K562 (cell line): ENCODE measurements around the gene UQCRH. TPM values are rescaled to one million over a fixed set of nuclear protein-coding genes. Genes with fewer than 3 reads are reported as not detected.

ENCODE experiments used
- CHD1 ChIP-seq: fragments of 200-600 bp; sonication (generic); IDR thresholded peaks from one replicate; pipeline ENCODE4 v1.6.1; 2012; ENCODE audit warnings: mild to moderate bottlenecking, moderate library complexity, low read length, inconsistent platforms
- HLTF ChIP-seq: fragments of 450-650 bp; IDR thresholded peaks from 2 replicates; pipeline ENCODE4 v1.6.1; 2016
- JUN ChIP-seq, 2 experiments: sonication (generic) in 1 of 2; formaldehyde crosslinking in 1 of 2; IDR thresholded peaks; 2 replicates each; pipeline versions ENCODE4 v1.6.1 to v1.8.0; 2012 to 2022; ENCODE audit warnings: borderline replicate concordance in 2 of 2, mild to moderate bottlenecking in 2 of 2, improper control_type of control experiment in 1 of 2, low read depth in 1 of 2, low read length in 1 of 2, missing genetic modification reagents in 1 of 2
- KLF10 ChIP-seq: fragments of 250-450 bp; sonication (Bioruptor Pico); IDR thresholded peaks from 2 replicates; pipeline ENCODE4 v1.6.1; 2021; ENCODE audit warnings: matching md5 sums
- MTF1 ChIP-seq: fragments of 250-450 bp; sonication (Bioruptor Pico); IDR thresholded peaks from 2 replicates; pipeline ENCODE4 v1.9.0; 2021; ENCODE audit warnings: moderate library complexity, mild to moderate bottlenecking, inconsistent platforms, borderline replicate concordance
- POLR2A ChIP-seq: fragments of 450-650 bp; conservative IDR thresholded peaks from 2 replicates; pipeline ENCODE4 v1.6.1; 2016
- RBM14 ChIP-seq: fragments of 200-400 bp; formaldehyde crosslinking; IDR thresholded peaks from 2 replicates; pipeline ENCODE4 v1.6.1; 2018; ENCODE audit warnings: low read depth, mild to moderate bottlenecking, low read length, moderate library complexity, borderline replicate concordance; ENCODE audit not compliant: insufficient read depth
- SRSF7 ChIP-seq: fragments of 200-400 bp; formaldehyde crosslinking; optimal IDR thresholded peaks from 2 replicates; pipeline ENCODE3; 2017; ENCODE audit warnings: mild to moderate bottlenecking, low read depth, low read length
- TEAD2 ChIP-seq: fragments of 450-650 bp; IDR thresholded peaks from 2 replicates; pipeline ENCODE4 v1.6.1; 2016; ENCODE audit warnings: missing genetic modification characterization, control low read depth, missing compliant biosample characterization
- ZBED1 ChIP-seq: IDR thresholded peaks from 2 replicates; pipeline ENCODE4 v1.6.1; 2014
- polyA plus RNA-seq, 8 experiments: library from polyadenylated mRNA; depleted of rRNA in 4 of 8; stranded (reverse) in 5 of 8; unstranded in 3 of 8; fragments of >200 nt; fragmentation: Nextera tagmentation in 2 of 8; fragmentation: Illumina TruSeq in 1 of 8; extraction: Ambion mirVana in 2 of 8; extraction: Trizol in 1 of 8; gene quantifications; 2 replicates each; pipeline versions ENCODE4 v1.2.1 to v1.2.3, GENCODE V29; 2011 to 2014; ENCODE audit warnings: inconsistent platforms in 1 of 8, missing spikeins in 1 of 8
- total RNA-seq, 7 experiments: library from RNA; depleted of rRNA in 6 of 7; stranded (reverse); fragments of >200 nt in 6 of 7; fragmentation: Illumina TruSeq in 2 of 7; extraction: Trizol in 2 of 7; gene quantifications; 2 replicates each; pipeline versions ENCODE4 v1.2.1 to v1.2.3, GENCODE V29; 2011 to 2021; ENCODE audit warnings: low replicate concordance in 1 of 7
- TF ChIP-seq, protein P1 (sequence below): sonication (generic); formaldehyde crosslinking; IDR thresholded peaks from 2 replicates; pipeline ENCODE4 v1.8.1; 2023; ENCODE audit warnings: mild to moderate bottlenecking, missing genetic modification reagents
- TF ChIP-seq, protein P2 (sequence below): fragments of 200-800 bp; sonication (Bioruptor generic); IDR thresholded peaks from 2 replicates; pipeline ENCODE4 v1.6.1; 2017; ENCODE audit warnings: missing genetic modification characterization, missing compliant biosample characterization
- TF ChIP-seq, protein P3 (sequence below): sonication (generic); formaldehyde crosslinking; IDR thresholded peaks from 2 replicates; pipeline ENCODE4 v1.8.0; 2022; ENCODE audit warnings: mild to moderate bottlenecking, missing genetic modification reagents
- TF ChIP-seq, protein P4 (sequence below): IDR thresholded peaks from 3 replicates; pipeline ENCODE4 v1.6.1; 2011; ENCODE audit warnings: borderline replicate concordance, mild to moderate bottlenecking; ENCODE audit not compliant: insufficient read length, insufficient read depth
- TF ChIP-seq, protein P5 (sequence below): IDR thresholded peaks from 2 replicates; pipeline ENCODE4 v1.6.1; 2016; ENCODE audit warnings: missing genetic modification characterization, missing compliant biosample characterization
- TF ChIP-seq, protein P6 (sequence below): sonication (generic); formaldehyde crosslinking; IDR thresholded peaks from 2 replicates; pipeline ENCODE4 v1.8.0; 2022; ENCODE audit warnings: missing genetic modification reagents, mild to moderate bottlenecking, borderline replicate concordance
- TF ChIP-seq, protein P7 (sequence below): fragments of 250-450 bp; sonication (Bioruptor Pico); IDR thresholded peaks from 2 replicates; pipeline ENCODE4 v1.8.0; 2021; ENCODE audit warnings: moderate library complexity, mild to moderate bottlenecking, inconsistent platforms

Gene UQCRH
- total and polyA plus RNA-seq, 9 of the 15 experiments (the other 6 are each of a cell fraction or from before 2014, with no cell fraction given): 1,267 to 5,184 (median 2,410) TPM

DNA sequence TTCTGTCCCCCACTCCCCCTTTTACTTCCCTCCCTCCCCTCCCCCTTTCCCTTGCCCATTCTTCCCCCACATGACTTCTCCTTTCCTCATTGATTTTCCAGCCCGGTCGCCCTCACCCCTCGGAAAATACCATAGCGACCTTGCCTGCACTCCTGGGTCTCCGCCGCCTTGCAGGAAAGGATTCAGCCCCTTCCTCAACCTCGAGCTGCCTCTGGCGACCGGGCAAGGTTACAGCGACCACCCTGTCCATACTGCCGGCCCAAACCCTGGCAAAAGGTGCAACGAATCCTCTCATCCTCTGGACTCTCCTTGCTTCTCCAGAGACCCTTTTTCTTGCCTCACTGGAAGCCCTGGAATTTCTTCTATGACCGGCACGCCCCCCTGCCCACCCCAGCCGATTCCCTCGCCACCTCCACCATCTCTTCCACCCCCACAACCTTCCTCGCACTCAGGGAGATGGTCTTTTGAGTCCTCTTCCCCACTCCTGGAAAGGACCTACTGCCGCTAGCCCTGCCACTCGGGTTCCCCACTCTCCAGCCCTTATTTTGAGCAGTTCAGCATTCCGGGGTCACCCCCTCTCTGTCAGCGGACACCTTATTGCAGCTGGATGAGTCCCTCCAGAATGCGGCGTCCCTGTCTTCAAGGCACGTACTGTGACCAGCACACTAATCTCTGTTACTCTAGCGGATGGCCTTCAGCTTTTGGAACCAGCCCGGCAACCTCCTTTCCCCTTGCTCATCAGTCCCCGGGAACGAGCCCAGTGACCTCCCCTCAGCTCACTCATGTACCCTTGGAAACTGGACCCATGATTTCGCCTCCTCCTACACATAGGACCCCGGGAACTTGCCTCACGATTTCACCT lies 38.0 kb downstream of the UQCRH start (continued):
- TF ChIP-seq, protein P1, sequence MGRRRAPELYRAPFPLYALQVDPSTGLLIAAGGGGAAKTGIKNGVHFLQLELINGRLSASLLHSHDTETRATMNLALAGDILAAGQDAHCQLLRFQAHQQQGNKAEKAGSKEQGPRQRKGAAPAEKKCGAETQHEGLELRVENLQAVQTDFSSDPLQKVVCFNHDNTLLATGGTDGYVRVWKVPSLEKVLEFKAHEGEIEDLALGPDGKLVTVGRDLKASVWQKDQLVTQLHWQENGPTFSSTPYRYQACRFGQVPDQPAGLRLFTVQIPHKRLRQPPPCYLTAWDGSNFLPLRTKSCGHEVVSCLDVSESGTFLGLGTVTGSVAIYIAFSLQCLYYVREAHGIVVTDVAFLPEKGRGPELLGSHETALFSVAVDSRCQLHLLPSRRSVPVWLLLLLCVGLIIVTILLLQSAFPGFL (CRISPR knock-in tag): peak; percentile 68; the same call in 1 of the 2 replicates
- TF ChIP-seq JUN (IDR thresholded peaks at IDR 0.05; ENCODE audit: borderline replicate concordance, low read depth, low read length): no peak
- no peak for TF ChIP-seq JUN (CRISPR knock-in tag; IDR thresholded peaks at IDR 0.05; ENCODE audit: borderline replicate concordance)
- 0 out of 2 replicates have a peak, but pooled peaks have one; percentile 5 for TF ChIP-seq HLTF
- TF ChIP-seq CHD1: no peak
- no peak for TF ChIP-seq TEAD2 (tag)
- TF ChIP-seq, protein P2, sequence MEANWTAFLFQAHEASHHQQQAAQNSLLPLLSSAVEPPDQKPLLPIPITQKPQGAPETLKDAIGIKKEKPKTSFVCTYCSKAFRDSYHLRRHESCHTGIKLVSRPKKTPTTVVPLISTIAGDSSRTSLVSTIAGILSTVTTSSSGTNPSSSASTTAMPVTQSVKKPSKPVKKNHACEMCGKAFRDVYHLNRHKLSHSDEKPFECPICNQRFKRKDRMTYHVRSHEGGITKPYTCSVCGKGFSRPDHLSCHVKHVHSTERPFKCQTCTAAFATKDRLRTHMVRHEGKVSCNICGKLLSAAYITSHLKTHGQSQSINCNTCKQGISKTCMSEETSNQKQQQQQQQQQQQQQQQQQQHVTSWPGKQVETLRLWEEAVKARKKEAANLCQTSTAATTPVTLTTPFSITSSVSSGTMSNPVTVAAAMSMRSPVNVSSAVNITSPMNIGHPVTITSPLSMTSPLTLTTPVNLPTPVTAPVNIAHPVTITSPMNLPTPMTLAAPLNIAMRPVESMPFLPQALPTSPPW: no peak; the same call in none of the 2 replicates
- TF ChIP-seq, protein P3, sequence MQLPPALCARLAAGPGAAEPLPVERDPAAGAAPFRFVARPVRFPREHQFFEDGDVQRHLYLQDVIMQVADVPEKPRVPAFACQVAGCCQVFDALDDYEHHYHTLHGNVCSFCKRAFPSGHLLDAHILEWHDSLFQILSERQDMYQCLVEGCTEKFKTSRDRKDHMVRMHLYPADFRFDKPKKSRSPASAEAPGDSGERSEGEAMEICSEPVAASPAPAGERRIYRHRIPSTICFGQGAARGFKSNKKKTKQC: no peak
- TF ChIP-seq RBM14: no peak
- TF ChIP-seq KLF10 (CRISPR knock-in tag): no peak
- TF ChIP-seq ZBED1: no peak
- TF ChIP-seq, protein P4, sequence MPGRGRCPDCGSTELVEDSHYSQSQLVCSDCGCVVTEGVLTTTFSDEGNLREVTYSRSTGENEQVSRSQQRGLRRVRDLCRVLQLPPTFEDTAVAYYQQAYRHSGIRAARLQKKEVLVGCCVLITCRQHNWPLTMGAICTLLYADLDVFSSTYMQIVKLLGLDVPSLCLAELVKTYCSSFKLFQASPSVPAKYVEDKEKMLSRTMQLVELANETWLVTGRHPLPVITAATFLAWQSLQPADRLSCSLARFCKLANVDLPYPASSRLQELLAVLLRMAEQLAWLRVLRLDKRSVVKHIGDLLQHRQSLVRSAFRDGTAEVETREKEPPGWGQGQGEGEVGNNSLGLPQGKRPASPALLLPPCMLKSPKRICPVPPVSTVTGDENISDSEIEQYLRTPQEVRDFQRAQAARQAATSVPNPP: no peak
- TF ChIP-seq, protein P5, sequence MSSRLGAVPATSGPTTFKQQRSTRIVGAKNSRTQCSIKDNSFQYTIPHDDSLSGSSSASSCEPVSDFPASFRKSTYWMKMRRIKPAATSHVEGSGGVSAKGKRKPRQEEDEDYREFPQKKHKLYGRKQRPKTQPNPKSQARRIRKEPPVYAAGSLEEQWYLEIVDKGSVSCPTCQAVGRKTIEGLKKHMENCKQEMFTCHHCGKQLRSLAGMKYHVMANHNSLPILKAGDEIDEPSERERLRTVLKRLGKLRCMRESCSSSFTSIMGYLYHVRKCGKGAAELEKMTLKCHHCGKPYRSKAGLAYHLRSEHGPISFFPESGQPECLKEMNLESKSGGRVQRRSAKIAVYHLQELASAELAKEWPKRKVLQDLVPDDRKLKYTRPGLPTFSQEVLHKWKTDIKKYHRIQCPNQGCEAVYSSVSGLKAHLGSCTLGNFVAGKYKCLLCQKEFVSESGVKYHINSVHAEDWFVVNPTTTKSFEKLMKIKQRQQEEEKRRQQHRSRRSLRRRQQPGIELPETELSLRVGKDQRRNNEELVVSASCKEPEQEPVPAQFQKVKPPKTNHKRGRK (tag): peak; percentile 55; the same call in 1 of the 2 replicates
- TF ChIP-seq, protein P6, sequence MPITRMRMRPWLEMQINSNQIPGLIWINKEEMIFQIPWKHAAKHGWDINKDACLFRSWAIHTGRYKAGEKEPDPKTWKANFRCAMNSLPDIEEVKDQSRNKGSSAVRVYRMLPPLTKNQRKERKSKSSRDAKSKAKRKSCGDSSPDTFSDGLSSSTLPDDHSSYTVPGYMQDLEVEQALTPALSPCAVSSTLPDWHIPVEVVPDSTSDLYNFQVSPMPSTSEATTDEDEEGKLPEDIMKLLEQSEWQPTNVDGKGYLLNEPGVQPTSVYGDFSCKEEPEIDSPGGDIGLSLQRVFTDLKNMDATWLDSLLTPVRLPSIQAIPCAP (CRISPR knock-in tag): no peak
- TF ChIP-seq POLR2A: no peak
- no peak for TF ChIP-seq SRSF7
- TF ChIP-seq, protein P7, sequence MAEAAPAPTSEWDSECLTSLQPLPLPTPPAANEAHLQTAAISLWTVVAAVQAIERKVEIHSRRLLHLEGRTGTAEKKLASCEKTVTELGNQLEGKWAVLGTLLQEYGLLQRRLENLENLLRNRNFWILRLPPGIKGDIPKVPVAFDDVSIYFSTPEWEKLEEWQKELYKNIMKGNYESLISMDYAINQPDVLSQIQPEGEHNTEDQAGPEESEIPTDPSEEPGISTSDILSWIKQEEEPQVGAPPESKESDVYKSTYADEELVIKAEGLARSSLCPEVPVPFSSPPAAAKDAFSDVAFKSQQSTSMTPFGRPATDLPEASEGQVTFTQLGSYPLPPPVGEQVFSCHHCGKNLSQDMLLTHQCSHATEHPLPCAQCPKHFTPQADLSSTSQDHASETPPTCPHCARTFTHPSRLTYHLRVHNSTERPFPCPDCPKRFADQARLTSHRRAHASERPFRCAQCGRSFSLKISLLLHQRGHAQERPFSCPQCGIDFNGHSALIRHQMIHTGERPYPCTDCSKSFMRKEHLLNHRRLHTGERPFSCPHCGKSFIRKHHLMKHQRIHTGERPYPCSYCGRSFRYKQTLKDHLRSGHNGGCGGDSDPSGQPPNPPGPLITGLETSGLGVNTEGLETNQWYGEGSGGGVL: no peak
- TF ChIP-seq MTF1 (CRISPR knock-in tag): no peak
